ENCODE measurements around the gene WDR82.
A peak's percentile ranks its signal among the peaks of the same experiment; 100 is the strongest.

The WDR82 gene

DNA sequence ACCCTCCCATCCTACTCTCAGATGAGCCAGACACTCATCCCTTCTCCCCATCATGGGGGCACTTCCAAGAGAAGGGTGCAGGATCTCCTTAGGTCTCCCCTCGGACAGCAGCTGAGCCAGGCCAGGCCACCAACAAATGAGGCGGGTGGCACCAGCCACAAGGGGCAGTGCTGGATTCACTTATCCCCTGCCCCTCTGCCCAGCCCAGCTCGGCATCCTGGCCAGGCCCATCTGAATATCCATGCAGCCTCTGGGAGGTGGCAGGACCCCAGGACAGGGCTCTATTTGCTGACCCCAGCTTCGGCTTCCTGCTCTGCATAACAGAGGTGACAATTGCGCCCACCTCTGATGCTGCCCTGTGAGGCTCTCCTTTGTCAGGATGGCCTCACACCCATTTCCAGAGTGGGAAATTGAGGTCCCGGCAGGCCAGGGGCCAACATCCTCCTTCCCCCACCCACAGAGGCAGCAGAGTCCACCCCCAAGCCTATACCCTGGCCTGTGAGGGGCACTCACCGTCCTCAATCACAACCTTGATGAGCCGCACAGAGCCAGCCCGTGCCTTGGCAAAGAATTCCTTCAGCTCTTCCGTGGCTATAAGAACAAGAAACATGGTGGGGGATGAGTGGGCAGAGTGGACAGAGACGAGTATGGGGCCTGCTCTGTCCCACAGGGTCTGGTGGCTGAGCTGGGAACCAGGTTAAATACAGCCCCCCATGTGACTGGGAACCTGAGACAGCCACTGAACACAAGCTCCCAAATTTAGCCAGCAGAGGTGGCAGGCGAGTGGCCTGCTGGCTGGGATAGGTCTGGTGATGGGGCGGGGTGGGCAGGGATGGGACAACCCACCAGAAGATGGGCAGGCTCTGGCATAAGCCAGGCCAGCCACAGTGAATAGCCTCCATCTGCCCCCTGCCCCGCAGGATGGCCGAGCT lies 43.7 kb downstream of the WDR82 start:
- no peak for FAIRE-seq
- TF ChIP-seq, protein P1, sequence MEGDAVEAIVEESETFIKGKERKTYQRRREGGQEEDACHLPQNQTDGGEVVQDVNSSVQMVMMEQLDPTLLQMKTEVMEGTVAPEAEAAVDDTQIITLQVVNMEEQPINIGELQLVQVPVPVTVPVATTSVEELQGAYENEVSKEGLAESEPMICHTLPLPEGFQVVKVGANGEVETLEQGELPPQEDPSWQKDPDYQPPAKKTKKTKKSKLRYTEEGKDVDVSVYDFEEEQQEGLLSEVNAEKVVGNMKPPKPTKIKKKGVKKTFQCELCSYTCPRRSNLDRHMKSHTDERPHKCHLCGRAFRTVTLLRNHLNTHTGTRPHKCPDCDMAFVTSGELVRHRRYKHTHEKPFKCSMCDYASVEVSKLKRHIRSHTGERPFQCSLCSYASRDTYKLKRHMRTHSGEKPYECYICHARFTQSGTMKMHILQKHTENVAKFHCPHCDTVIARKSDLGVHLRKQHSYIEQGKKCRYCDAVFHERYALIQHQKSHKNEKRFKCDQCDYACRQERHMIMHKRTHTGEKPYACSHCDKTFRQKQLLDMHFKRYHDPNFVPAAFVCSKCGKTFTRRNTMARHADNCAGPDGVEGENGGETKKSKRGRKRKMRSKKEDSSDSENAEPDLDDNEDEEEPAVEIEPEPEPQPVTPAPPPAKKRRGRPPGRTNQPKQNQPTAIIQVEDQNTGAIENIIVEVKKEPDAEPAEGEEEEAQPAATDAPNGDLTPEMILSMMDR (IDR thresholded peaks at IDR 0.05; ENCODE audit: insufficient read depth, missing control alignments) = no peak
- no peak for DNase-seq (ENCODE audit: insufficient read length, low spot score)

DNA sequence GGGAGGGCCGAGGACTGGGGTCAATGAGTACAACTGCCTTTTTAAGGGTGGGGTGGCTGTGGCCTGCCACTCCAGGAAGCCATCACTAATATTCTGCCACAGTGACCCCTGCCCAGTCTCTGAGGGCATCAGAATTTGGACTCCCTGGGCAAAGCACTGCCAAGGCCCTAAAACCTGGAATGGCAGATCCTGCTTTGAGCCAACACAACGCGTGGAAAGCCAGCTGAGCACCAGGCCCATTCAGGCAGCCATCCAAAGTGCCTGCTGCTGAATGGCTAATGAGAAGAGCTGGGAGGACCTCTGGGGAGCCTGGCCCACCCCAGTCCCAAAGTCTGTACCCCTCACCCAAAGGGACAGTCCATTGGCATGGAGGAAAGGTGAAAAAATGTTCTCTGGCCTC lies 44.5 kb downstream of the WDR82 start:
- no peak for FAIRE-seq
- no peak for DNase-seq (ENCODE audit: insufficient read length, low spot score)
- TF ChIP-seq, protein P1 (IDR thresholded peaks at IDR 0.05; ENCODE audit: insufficient read depth, missing control alignments) = no peak

DNA sequence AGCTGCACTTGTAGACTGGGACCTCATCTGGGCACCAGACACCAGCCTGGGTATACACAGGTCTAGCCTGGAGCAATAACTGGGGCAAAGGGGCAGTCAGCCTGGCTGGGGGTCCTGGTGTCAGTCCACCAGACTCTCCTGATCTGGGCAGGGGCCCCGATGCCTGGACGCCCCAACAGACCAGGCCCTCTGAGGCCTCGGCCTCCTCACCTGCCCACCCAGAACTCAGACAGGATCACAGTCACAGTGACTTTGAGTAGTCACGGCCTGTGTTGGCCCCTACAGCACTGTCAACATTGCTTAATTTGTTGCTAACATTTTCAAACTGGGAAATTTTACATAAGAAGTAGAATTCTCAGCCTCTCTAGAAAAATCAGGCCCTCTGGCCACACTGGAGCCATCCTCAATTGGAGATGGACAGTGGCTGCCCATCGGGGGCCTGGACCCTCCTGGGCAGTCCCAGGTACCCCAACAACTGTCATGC lies 45.3 kb downstream of the WDR82 start:
- TF ChIP-seq, protein P1 (IDR thresholded peaks at IDR 0.05; ENCODE audit: insufficient read depth, missing control alignments) = no peak
- DNase-seq (ENCODE audit: insufficient read length, low spot score) (no peak), FAIRE-seq (no peak)

DNA sequence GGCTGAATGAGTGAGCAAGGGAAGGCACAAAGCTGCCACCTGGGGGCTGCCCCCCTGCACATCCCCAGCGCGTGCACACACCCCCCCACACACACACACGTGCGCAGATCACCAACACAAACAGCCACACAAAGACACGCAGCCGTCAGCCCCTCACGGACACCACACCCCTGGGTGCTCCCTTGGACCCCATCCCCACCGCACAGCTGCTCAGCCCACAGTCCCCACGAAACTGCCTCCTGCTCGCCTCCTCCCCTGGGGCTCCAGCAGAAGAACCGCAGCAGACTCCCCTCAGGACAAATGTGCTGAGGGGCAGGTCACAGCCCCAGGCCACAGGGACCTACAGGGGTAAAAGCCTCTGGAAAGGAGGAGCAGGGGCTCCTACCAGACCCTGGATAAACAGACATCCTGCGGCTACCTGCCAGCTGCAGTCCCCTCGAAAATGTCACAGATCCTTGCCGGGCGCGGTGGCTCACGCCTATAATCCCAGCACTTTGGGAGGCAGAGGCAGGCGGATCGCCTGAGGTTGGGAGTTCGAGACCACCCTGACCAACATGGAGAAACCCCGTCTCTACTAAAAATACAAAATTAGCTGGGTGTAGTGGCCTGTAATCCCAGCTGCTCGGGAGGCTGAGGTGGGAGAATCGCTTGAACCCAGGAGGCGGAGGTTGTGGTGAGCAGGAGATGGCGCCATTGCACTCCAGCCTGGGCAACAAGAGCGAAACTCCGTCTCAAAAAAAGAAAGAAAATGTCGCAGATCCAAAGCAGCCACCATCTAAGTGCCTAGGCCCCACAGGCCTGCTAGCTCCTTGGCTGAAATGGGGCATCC lies 46.0 kb downstream of the WDR82 start:
- TF ChIP-seq, protein P1 (IDR thresholded peaks at IDR 0.05; ENCODE audit: insufficient read depth, missing control alignments) = peak; percentile 30
- no peak for DNase-seq (ENCODE audit: insufficient read length, low spot score)
- no peak for FAIRE-seq

DNA sequence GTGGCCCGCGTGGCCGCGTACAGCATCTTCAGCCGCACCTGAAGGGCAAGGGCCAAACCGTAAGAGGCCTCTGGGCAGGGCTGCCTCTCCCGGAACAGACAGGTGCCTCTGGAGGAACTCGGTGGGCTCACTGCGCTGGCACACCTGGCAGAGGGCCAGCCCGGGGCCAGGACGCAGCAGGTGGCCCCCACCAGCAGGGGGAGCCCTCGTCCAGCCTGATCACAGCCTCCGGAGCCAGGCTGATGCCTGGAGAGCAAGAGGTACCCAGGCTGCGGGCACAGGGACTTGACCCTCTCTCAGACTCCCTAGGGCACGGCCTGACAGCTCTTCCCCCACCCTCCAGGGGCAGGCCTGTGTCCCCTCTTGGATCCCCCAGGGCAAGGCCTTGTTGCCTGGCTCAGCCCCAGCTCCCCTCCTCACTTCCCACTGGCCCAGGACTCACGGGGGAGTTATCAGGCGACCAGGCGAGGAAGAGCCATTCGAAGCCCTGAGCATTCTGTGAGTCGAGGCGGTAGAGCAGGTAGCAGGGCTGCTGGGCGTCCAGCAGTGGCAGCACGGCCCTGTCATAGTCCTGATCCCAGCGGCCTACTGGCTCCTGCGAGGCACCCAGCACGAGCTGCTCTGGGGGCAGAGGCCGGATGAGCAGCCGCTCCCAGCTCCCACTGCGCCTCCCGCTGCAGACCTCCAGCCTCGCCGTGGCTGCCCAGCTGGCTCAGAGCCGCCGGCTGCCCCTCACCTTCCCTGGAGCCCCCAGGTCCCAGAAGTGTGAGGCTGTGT lies 46.8 kb downstream of the WDR82 start:
- DNase-seq (ENCODE audit: insufficient read length, low spot score) (peak; percentile 61), FAIRE-seq (no peak)
- TF ChIP-seq, protein P1 (IDR thresholded peaks at IDR 0.05; ENCODE audit: insufficient read depth, missing control alignments) = peak; percentile 75

DNA sequence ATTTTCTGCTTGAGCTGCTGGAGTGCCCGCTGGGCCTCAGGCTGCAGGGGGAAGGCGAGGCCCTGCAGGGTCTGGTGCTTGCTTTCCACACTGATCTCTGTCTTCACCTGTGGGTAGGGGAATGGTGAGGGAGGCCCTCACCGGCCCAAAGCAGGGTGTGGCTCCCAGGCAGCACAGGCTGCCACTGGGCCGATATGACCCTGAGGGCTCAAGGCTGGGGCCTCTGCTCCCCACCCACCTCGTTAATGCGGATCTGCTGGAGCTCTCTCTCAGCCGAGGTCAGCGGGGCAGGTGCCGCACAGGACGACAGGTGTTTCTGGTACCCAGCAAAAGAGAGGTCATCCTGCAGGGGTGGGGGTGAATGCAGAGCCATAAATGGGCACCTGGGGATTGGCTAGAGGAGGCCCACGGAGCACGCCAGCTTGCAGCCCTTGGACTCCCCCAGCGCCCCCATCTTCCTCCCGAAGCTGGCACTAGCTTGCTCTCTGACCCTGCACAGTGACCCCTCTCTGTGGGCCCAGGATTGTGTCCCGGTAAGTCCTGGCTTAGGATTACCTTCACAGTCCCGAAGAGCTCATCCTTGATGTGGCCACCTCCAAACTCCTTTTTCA lies 47.5 kb downstream of the WDR82 start:
- TF ChIP-seq, protein P1 (IDR thresholded peaks at IDR 0.05; ENCODE audit: insufficient read depth, missing control alignments) = no peak
- FAIRE-seq = no peak
- no peak for DNase-seq (ENCODE audit: insufficient read length, low spot score)

Measured in D721Med (cell line).